Tibial artery (tissue), 4 donors: ENCODE measurements around the gene CDHR1.
A peak's percentile ranks its signal among the peaks of the same experiment; 100 is the strongest.

Source experiments
- DNase-seq, 2 donors: peaks; one replicate each; pipeline ENCODE4 v3.0.0-alpha.2; 2019
- H3K27ac ChIP-seq, 2 donors: fragments of 200-600 bp; sonication (generic) in 1 of 2; 1 replicate in 1 of 2; 2 replicates in 1 of 2; pipeline ENCODE4 v1.5.1; 2018 to 2019; ENCODE audit warnings: mild to moderate bottlenecking in 1 of 2
- H3K27me3 ChIP-seq, 2 donors: fragments of 200-600 bp; sonication (generic) in 1 of 2; one replicate each; pipeline versions ENCODE4 v1.5.1 to v1.6.0; 2016 to 2019
- H3K36me3 ChIP-seq, 3 donors: fragments of 200-600 bp; sonication (generic) in 2 of 3; one replicate each; pipeline ENCODE4 v1.5.1; 2016 to 2019; ENCODE audit warnings: mild to moderate bottlenecking in 2 of 3
- H3K4me1 ChIP-seq, 4 donors: fragments of 200-600 bp; sonication (generic) in 2 of 4; 1 replicate in 3 of 4; 2 replicates in 1 of 4; pipeline ENCODE4 v1.5.1; 2016 to 2019
- H3K4me3 ChIP-seq, 2 donors: fragments of 200-600 bp; sonication (generic) in 1 of 2; 1 replicate in 1 of 2; 2 replicates in 1 of 2; pipeline ENCODE4 v1.5.1; 2018 to 2019; ENCODE audit warnings: mild to moderate bottlenecking in 2 of 2
- H3K9me3 ChIP-seq, 3 donors: fragments of 200-600 bp; sonication (generic) in 1 of 3; one replicate each; pipeline ENCODE4 v1.5.1; 2016 to 2019
- intact Hi-C: fragments of 100-400 bp; cut with DNase I; formaldehyde crosslinking; loops from one replicate; pipeline ENCODE4 v1.15.0; 2023; ENCODE audit warnings: low total_unique reads
- TF ChIP-seq, protein P1 (sequence below), 2 experiments: fragments of 200-600 bp in 1 of 2; fragments of 450-650 bp in 1 of 2; IDR thresholded peaks; one replicate each; pipeline ENCODE4 v1.5.1; 2017 to 2019; ENCODE audit warnings: antibody characterized with exemption in 2 of 2, mild to moderate bottlenecking in 1 of 2, moderate library complexity in 1 of 2

The CDHR1 gene

DNA sequence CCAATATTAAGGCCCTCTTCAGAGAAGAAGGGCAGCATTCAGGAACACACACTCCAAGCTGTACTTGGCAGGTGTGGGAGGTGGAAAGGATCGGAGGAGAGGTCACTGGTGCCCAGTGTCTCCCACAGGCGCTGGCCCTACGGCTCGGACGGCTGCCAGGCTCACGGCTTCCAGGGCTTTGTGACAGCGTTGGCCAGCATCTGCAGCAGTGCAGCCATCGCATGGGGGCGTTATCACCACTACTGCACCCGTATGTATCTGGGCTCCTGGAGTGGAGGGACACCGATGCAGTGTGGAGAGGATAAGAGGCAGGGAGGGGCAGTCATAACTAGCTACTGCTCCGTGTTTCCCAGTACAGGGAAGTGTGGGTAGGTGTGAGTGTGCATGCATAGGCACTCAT, 54.5 kb downstream of the CDHR1 start:
- intact Hi-C loops: no loop called here
- peaks cover 0 to 4% (median 0%) of the 10 kb centered on the region in 3 donors for H3K9me3 ChIP-seq
- H3K4me1 ChIP-seq: no peaks in the 10 kb centered on the region
- no peak overlapping the region for H3K4me3 ChIP-seq
- TF ChIP-seq, protein P1, sequence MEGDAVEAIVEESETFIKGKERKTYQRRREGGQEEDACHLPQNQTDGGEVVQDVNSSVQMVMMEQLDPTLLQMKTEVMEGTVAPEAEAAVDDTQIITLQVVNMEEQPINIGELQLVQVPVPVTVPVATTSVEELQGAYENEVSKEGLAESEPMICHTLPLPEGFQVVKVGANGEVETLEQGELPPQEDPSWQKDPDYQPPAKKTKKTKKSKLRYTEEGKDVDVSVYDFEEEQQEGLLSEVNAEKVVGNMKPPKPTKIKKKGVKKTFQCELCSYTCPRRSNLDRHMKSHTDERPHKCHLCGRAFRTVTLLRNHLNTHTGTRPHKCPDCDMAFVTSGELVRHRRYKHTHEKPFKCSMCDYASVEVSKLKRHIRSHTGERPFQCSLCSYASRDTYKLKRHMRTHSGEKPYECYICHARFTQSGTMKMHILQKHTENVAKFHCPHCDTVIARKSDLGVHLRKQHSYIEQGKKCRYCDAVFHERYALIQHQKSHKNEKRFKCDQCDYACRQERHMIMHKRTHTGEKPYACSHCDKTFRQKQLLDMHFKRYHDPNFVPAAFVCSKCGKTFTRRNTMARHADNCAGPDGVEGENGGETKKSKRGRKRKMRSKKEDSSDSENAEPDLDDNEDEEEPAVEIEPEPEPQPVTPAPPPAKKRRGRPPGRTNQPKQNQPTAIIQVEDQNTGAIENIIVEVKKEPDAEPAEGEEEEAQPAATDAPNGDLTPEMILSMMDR (IDR thresholded peaks at IDR 0.05): no peak
- no peak for DNase-seq
- no peaks in the 10 kb centered on the region for H3K36me3 ChIP-seq
- no peak overlapping the region for H3K27ac ChIP-seq
- H3K27me3 ChIP-seq: peaks cover 0 to 14% of the 10 kb centered on the region in 2 donors

GRCh38 chr10:84254552-84255478, 60.5 kb downstream of the CDHR1 start:
- DNase-seq: no peak
- intact Hi-C loops: no loop called here
- H3K9me3 ChIP-seq: peaks cover 0 to 4% (median 0%) of the 10 kb centered on the region in 3 donors
- H3K4me3 ChIP-seq: no peak overlapping the region
- peaks cover 0 to 5% (median 0%) of the 10 kb centered on the region in 4 donors for H3K4me1 ChIP-seq
- H3K27ac ChIP-seq: no peak overlapping the region
- TF ChIP-seq, protein P1 (IDR thresholded peaks at IDR 0.05): no peak
- peaks cover 0 to 33% of the 10 kb centered on the region in 2 donors for H3K27me3 ChIP-seq
- no peaks in the 10 kb centered on the region for H3K36me3 ChIP-seq

DNA sequence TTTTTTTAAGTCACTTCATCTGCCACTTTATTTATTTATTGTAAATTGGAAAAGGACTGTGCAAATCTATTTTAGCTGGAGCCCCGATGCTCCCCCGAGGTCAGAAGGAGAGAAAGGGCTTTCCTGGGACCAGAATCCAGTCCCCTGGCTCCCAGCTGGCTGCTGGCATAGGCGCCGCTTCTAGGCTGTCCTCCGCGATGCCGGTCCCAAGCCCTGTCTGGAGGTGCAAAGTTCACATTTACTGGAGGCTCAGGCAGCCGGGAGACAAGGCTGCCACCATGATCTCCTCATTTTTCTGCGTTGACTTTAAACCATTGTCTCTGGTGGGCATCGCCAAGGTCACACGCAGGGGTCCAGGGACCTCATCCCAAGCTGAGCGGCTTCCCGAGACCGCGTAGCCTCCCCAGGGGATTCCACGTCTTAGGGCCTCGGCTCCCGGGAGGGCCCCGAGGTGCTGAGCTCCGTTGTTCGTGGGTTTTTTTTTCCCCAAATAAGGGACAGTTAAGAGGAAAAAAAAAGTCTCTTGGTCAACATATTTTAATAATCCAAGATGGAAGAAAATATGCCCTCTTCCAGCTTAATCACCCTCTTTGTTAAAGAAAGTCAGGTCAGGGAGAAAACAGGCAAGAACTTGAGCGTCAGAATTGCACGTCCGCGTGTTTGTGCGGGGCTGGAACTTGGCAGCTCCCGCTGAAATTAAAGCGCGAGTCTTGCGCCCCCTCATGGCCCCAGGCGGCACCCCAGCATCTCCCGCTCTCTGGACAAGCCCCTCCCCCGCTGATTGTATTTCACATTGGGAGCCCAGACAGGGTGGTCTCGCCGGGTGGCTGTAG, 62.4 kb downstream of the CDHR1 start:
- Histone ChIP-seq H3K4me3 (no peak overlapping the region), H3K4me1 (peaks cover 0 to 5% (median 0%) of the 10 kb centered on the region in 4 donors), H3K27me3 (peaks cover 0 to 46% of the 10 kb centered on the region in 2 donors), H3K9me3 (no peaks in the 10 kb centered on the region), H3K27ac (no peak overlapping the region), H3K36me3 (no peaks in the 10 kb centered on the region)
- DNase-seq: no peak
- intact Hi-C loops: no loop called here
- TF ChIP-seq, protein P1 (IDR thresholded peaks at IDR 0.05): peak; percentile 18 to 26

DNA sequence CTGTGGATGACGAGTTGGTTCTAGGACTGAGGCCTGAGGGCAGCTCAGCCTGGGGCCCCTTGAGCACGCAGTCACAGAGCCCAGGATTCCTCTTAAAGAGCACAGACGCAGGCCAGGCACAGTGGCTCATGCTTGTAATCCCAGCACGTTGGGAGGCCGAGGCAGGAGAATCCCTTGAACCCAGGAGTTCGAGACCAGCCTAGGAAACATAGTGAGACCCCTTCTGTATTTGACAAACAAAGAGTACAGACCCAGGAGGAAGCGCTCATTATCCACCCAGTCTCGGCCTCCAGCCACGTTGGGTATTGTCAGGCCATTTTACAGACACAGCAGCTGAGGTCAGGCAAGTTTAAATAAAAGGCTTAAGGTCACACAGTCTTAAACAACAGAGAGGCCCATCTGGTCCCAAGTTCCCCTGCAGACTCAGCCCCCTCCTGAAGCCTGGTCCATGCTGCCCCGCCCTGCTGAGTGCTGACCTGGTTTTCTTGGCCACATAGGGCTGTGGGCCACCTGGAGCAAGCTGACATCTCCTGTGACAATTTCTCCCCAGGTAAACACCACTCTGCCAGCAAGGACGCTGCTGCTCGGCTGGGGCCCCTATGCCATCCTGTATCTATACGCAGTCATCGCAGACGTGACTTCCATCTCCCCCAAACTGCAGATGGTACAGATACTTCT, 63.1 kb downstream of the CDHR1 start:
- H3K27me3 ChIP-seq: peaks cover 0 to 44% of the 10 kb centered on the region in 2 donors
- peaks cover 0 to 5% (median 0%) of the 10 kb centered on the region in 4 donors for H3K4me1 ChIP-seq
- no peaks in the 10 kb centered on the region for H3K9me3 ChIP-seq
- H3K36me3 ChIP-seq: no peaks in the 10 kb centered on the region
- TF ChIP-seq, protein P1 (IDR thresholded peaks at IDR 0.05): no peak
- no peak overlapping the region for H3K4me3 ChIP-seq
- no peak for DNase-seq
- H3K27ac ChIP-seq: no peak overlapping the region
- intact Hi-C loops: no loop called here

DNA sequence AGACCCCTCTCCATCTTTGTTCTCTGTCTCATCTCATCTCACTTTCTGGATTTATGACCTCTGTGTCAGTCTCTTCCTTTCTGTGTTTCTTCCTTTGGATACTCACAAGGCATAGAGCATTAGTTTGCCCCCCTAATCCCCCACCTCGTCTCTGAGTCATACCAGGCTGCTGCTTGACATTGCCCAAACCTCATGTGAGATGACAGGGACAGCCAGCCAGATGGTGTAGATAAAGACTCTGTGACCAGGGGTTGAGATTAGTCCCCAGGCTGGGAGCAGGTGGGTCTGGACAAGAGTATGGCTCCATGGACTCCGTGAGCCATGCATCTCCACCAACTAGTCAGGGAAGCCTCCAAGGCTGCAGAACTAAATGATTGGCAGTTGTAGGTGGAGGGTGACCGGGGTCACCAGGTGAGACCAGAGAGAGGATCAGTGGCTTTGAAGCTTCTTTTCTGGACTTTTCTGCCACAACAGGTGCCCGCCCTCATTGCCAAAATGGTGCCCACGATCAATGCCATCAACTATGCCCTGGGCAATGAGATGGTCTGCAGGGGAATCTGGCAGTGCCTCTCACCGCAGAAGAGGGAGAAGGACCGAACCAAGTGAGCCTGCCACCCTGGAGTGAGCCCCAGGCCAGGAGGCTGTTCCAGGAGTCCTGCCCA, 63.8 kb downstream of the CDHR1 start:
- Histone ChIP-seq H3K27me3 (peaks cover 0 to 46% of the 10 kb centered on the region in 2 donors), H3K4me1 (peaks cover 0 to 5% (median 0%) of the 10 kb centered on the region in 4 donors), H3K36me3 (no peaks in the 10 kb centered on the region), H3K27ac (no peak overlapping the region), H3K4me3 (no peak overlapping the region), H3K9me3 (no peaks in the 10 kb centered on the region)
- intact Hi-C loops: no loop called here
- TF ChIP-seq, protein P1 (IDR thresholded peaks at IDR 0.05): no peak
- no peak for DNase-seq
